GM12801 (cell line): ENCODE results near the gene WWOX.

ENCODE experiments used
- CTCF ChIP-seq: IDR thresholded peaks from one replicate; pipeline ENCODE4 v1.5.1; 2011; ENCODE audit warnings: control low read depth; ENCODE audit not compliant: insufficient read length; ENCODE audit errors: extremely low read depth

WWOX gene

GRCh38 chr16:78389009-78389498, 289.6 kb downstream of the WWOX start:
- no peak for TF ChIP-seq CTCF

DNA sequence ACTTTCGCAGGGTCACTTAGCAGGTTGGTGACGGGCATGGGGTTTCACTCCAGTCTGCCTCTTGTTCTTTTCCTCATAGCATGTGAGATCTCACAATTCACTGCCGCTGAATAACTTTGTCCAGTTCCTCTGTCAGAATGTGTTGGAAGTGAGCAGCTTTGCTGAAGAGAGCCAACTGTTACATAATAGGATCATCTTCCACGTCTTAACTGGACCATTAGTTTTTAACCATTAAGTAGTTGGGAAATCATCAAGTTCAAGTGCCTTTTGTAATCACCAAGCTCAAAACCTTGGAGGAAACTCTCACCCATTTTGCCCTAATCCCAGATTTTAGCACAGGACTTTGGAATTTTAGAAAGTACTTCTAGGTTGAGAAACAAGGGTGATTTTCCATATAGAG, 290.6 kb downstream of the WWOX start:
- no peak for TF ChIP-seq CTCF

DNA sequence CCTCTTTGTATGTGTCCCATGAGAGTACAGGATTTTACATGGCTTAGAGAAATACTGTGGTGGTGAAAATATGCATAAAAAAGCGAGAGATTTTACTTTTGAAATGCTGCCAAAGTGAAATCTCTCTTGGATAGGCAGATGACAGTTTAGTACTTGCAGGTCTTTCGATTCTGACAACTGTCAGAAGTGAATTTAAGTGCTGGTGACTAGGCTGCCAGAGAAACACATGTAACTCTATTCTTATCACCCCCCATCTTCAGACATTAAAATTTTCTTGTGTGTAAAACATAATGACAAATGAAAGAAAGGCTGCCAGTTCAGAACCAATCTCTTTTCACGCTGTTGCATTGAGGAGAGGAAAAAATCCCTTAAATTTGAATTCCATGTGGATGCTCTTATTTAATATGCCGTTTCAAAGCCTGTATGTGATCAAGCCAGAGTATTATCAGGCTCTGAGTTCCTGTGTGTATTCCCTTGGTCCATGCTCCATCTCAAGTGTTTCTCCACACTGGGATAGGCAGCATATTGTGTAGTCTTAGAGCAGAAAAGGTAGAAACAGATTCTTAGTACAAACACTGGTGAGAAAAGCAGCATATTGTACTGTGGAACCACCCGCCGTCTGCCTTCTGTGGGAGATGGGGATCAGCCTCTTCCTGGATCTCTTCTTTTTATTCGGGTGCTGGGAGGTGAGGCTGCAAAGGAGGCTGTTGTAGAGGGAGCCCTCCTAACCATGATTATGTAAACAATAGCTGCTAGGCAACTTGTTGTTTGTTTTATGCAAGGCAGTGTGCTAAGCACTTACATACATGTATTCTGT, 291.3 kb downstream of the WWOX start:
- TF ChIP-seq CTCF = no peak

GRCh38 chr16:78392585-78393195, 293.2 kb downstream of the WWOX start:
- TF ChIP-seq CTCF = no peak

GRCh38 chr16:78395035-78395434, 295.6 kb downstream of the WWOX start:
- no peak for TF ChIP-seq CTCF

- TF ChIP-seq CTCF = no peak
Observed at GRCh38 chr16:78396046-78396445, 296.6 kb downstream of the WWOX start.

DNA sequence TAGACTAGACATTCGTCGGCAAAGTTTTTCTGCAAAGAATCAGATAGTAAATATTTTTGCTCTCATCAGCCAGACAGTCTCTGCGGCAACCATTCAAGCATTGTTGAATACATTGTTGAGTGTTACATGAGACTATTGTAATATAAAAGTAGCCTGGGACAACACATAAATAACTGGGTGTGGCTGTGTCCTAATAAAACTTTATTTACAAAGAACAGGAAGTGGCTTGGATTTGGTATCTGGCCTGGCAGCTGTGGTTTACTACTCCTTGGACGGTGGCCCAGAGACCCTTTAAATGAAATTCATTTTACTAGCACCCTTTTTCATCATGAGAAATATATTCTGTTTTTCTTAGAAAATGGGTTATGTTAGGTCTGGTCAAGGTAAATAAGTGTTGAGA, 297.2 kb downstream of the WWOX start:
- TF ChIP-seq CTCF = no peak
